ENCODE data around the gene TWF2. TPM values are rescaled to one million over a fixed set of nuclear protein-coding genes. Genes with fewer than 3 reads are reported as not detected.

The TWF2 gene
- total and polyA plus RNA-seq, 9 donors, result 14.3 to 56.3 (median 41.2) TPM

- no peak overlapping the region for H3K4me3 ChIP-seq
- intact Hi-C loops (cut with DNase I), result loop anchor here (2.0 to 10.0 kb wide), 4 partner anchors 54 to 127 kb away; partner anchors contain the start of gene WDR82 (in 1 of the 4)
- DNase-seq, result peak; percentile 84 to 93 (median 89)
- peaks cover 15% of the 10 kb centered on the region for H3K4me1 ChIP-seq (ENCODE audit: insufficient read depth)
- no peaks in the 10 kb centered on the region for H3K36me3 ChIP-seq
- TF ChIP-seq EP300 (IDR thresholded peaks at IDR 0.05) (no peak), POLR2A (IDR thresholded peaks at IDR 0.05) (no peak), CTCF (IDR thresholded peaks at IDR 0.05) (peak; percentile 77 to 91 (median 82))
- 35 to 38% (median 37%) methylated on average over 9 of the region's 9 CpGs for WGBS, 3 donors
- H3K27ac ChIP-seq, result no peak overlapping the region
- no peaks in the 10 kb centered on the region for H3K27me3 ChIP-seq
- no peaks in the 10 kb centered on the region for H3K9me3 ChIP-seq
Observed at GRCh38 chr3:52220380-52221026, 18.5 kb downstream of the TWF2 start.

GRCh38 chr3:52218937-52219650 is 19.9 kb downstream of the TWF2 start:
- DNase-seq, result peak in 1 of 5 donors; percentile 39
- H3K4me3 ChIP-seq, result no peak overlapping the region
- TF ChIP-seq EP300 (IDR thresholded peaks at IDR 0.05), result no peak
- no peak for TF ChIP-seq CTCF (IDR thresholded peaks at IDR 0.05)
- TF ChIP-seq POLR2A (IDR thresholded peaks at IDR 0.05), result no peak
- no peaks in the 10 kb centered on the region for H3K9me3 ChIP-seq
- 67 to 80% (median 72%) methylated on average over 6 of the region's 6 CpGs for WGBS, 3 donors
- no peaks in the 10 kb centered on the region for H3K27me3 ChIP-seq
- no peak overlapping the region for H3K27ac ChIP-seq
- intact Hi-C loops (cut with DNase I), result no loop called here
- peaks cover 15% of the 10 kb centered on the region for H3K4me1 ChIP-seq (ENCODE audit: insufficient read depth)
- no peaks in the 10 kb centered on the region for H3K36me3 ChIP-seq

GRCh38 chr3:52218454-52218853 is 20.5 kb downstream of the TWF2 start:
- Histone ChIP-seq H3K27me3 (no peaks in the 10 kb centered on the region), H3K4me1 (ENCODE audit: insufficient read depth) (peaks cover 15% of the 10 kb centered on the region), H3K36me3 (no peaks in the 10 kb centered on the region), H3K4me3 (no peak overlapping the region), H3K27ac (no peak overlapping the region), H3K9me3 (no peaks in the 10 kb centered on the region)
- peak in 3 of 5 donors; percentile 16 to 44 (median 25) for DNase-seq
- 82 to 84% (median 83%) methylated on average over 12 of the region's 12 CpGs for WGBS, 3 donors
- intact Hi-C loops (cut with DNase I), result no loop called here
- TF ChIP-seq CTCF (IDR thresholded peaks at IDR 0.05), result no peak

DNA sequence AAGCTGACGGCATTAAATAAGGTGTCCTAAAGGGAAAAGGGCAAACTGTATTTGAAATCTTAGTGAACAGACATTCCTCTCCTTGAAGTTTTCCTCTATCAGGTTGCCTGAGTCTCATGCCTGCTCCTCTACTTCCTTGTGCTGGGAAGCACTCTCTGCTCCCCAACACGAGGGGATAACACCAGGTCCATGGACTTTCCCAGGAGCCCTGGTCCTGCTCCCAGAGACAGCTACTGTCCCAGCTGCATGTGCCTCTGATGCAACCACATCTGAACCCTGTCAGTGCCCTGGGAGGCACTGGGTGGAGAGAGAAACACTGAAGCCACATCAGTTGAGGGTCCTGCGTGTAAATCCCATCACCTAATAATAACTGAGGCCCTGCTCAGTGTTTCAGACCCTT is 20.9 kb downstream of the TWF2 start:
- peaks cover 15% of the 10 kb centered on the region for H3K4me1 ChIP-seq (ENCODE audit: insufficient read depth)
- intact Hi-C loops (cut with DNase I), result no loop called here
- no peak for DNase-seq

More for the DNA sequence above, 20.9 kb downstream of the TWF2 start:
- Histone ChIP-seq H3K27me3 (no peaks in the 10 kb centered on the region), H3K27ac (no peak overlapping the region), H3K36me3 (no peaks in the 10 kb centered on the region), H3K4me3 (no peak overlapping the region), H3K9me3 (no peaks in the 10 kb centered on the region)
- 79 to 84% (median 80%) methylated on average over 3 of the region's 3 CpGs for WGBS, 3 donors
- TF ChIP-seq CTCF (IDR thresholded peaks at IDR 0.05) (no peak), EP300 (IDR thresholded peaks at IDR 0.05) (no peak), POLR2A (IDR thresholded peaks at IDR 0.05) (no peak)
